ENCODE data around the gene TEK.

DNA sequence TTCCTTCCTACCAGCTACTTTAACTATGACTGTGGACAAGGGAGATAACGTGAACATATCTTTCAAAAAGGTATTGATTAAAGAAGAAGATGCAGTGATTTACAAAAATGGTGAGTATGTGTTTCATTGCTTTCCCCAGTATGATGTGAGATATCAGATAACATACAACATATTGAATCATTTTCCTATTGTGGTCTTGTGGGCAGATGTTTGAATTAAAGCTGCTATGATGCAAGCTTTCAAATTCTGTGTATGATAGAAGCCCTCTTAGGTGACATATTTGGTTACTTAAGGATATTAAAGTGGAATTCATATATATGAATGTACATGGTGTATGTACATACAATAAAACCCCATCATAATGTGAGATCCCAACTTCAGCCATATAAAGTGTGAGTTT, 59.5 kb downstream of the TEK start:
- TF ChIP-seq, protein P1, sequence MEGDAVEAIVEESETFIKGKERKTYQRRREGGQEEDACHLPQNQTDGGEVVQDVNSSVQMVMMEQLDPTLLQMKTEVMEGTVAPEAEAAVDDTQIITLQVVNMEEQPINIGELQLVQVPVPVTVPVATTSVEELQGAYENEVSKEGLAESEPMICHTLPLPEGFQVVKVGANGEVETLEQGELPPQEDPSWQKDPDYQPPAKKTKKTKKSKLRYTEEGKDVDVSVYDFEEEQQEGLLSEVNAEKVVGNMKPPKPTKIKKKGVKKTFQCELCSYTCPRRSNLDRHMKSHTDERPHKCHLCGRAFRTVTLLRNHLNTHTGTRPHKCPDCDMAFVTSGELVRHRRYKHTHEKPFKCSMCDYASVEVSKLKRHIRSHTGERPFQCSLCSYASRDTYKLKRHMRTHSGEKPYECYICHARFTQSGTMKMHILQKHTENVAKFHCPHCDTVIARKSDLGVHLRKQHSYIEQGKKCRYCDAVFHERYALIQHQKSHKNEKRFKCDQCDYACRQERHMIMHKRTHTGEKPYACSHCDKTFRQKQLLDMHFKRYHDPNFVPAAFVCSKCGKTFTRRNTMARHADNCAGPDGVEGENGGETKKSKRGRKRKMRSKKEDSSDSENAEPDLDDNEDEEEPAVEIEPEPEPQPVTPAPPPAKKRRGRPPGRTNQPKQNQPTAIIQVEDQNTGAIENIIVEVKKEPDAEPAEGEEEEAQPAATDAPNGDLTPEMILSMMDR (IDR thresholded peaks at IDR 0.05), result no peak
- TF ChIP-seq POLR2A (IDR thresholded peaks at IDR 0.05) (no peak), POLR2AphosphoS5 (IDR thresholded peaks at IDR 0.05) (no peak)
